BJ (cell line): Measurements from ENCODE around the gene KRTAP4-4. TPM values are rescaled to one million over a fixed set of nuclear protein-coding genes. Genes with fewer than 3 reads are reported as not detected.
A peak's percentile ranks its signal among the peaks of the same experiment; 100 is the strongest.
"Not testable (repeated sequence)": the region's sequence is repeated elsewhere in the genome, so short reads cannot be mapped to it uniquely, and the experiment has no call there.

Experiments used
- CTCF ChIA-PET: fragments of 350-600 bp; formaldehyde crosslinking; extraction: SDS; loops from one replicate; lab custom pipeline; 2021; ENCODE audit warnings: antibody characterized with exemption, inconsistent platforms; lab: Yijun Ruan, JAX
- POLR2A ChIA-PET: fragments of 300-600 bp; sonication (Branson Sonifier 250); formaldehyde crosslinking; extraction: SDS; loops from one replicate; lab custom pipeline; 2021; ENCODE audit warnings: antibody characterized with exemption; lab: Charles Lee
- DNase-seq: peaks from one replicate; pipeline ENCODE4 v3.0.0-alpha.2; 2011; ENCODE audit warnings: low read depth
- H3K27me3 ChIP-seq: 2 replicates; pipeline ENCODE4 v1.6.0; 2011; ENCODE audit warnings: low read length; ENCODE audit not compliant: control insufficient read depth, insufficient read depth
- H3K36me3 ChIP-seq: 2 replicates; pipeline ENCODE4 v1.5.1; 2011; ENCODE audit warnings: low read length; ENCODE audit not compliant: control insufficient read depth, insufficient read depth
- H3K4me3 ChIP-seq: 2 replicates; pipeline ENCODE4 v1.5.1; 2011; ENCODE audit warnings: low read depth, mild to moderate bottlenecking, control low read depth, low read length
- polyA plus RNA-seq: library from polyadenylated mRNA; depleted of rRNA; stranded (reverse); fragments of >200 nt; gene quantifications from 2 replicates; pipeline ENCODE4 v1.2.3, GENCODE V29; 2011
- TF ChIP-seq, protein P1 (sequence below): IDR thresholded peaks from 2 replicates; pipeline ENCODE4 v1.5.1; 2011; ENCODE audit warnings: low read depth, mild to moderate bottlenecking, control low read depth, inconsistent platforms, low read length, moderate library complexity; ENCODE audit not compliant: insufficient read depth

KRTAP4-4 gene
- polyA plus RNA-seq, 1 experiment, result not detected

DNA sequence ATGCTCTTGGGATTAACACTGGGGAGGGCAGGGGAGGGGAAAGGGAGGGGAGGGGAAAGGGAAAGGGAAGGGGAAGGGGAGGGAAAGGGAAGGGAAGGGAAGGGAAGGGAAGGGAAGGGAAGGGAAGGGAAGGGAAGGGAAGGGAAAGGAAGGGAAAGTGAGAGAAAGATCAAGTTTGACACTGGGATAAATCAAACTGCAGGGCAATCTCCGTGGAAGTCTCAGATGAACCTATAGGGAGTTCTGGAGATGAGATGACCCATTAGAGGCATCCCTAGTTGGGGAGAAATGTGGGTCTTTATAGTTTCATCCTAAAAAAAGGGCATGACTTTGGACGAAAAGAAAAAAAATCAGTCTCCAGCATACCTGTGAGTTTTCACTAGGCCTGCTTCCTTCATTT lies 38.8 kb downstream of the KRTAP4-4 start:
- ChIA-PET POLR2A (no interaction called here), CTCF (interaction anchor here (1.2 kb wide), 1 partner anchor 9 kb away, joined by 3 read pairs; no protein-coding TSS in a partner anchor)
- Histone ChIP-seq H3K4me3 (no peak overlapping the region), H3K27me3 (no peaks in the 10 kb centered on the region), H3K36me3 (no peaks in the 10 kb centered on the region)
- no peak for DNase-seq
- TF ChIP-seq, protein P1, sequence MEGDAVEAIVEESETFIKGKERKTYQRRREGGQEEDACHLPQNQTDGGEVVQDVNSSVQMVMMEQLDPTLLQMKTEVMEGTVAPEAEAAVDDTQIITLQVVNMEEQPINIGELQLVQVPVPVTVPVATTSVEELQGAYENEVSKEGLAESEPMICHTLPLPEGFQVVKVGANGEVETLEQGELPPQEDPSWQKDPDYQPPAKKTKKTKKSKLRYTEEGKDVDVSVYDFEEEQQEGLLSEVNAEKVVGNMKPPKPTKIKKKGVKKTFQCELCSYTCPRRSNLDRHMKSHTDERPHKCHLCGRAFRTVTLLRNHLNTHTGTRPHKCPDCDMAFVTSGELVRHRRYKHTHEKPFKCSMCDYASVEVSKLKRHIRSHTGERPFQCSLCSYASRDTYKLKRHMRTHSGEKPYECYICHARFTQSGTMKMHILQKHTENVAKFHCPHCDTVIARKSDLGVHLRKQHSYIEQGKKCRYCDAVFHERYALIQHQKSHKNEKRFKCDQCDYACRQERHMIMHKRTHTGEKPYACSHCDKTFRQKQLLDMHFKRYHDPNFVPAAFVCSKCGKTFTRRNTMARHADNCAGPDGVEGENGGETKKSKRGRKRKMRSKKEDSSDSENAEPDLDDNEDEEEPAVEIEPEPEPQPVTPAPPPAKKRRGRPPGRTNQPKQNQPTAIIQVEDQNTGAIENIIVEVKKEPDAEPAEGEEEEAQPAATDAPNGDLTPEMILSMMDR, result no peak

DNA sequence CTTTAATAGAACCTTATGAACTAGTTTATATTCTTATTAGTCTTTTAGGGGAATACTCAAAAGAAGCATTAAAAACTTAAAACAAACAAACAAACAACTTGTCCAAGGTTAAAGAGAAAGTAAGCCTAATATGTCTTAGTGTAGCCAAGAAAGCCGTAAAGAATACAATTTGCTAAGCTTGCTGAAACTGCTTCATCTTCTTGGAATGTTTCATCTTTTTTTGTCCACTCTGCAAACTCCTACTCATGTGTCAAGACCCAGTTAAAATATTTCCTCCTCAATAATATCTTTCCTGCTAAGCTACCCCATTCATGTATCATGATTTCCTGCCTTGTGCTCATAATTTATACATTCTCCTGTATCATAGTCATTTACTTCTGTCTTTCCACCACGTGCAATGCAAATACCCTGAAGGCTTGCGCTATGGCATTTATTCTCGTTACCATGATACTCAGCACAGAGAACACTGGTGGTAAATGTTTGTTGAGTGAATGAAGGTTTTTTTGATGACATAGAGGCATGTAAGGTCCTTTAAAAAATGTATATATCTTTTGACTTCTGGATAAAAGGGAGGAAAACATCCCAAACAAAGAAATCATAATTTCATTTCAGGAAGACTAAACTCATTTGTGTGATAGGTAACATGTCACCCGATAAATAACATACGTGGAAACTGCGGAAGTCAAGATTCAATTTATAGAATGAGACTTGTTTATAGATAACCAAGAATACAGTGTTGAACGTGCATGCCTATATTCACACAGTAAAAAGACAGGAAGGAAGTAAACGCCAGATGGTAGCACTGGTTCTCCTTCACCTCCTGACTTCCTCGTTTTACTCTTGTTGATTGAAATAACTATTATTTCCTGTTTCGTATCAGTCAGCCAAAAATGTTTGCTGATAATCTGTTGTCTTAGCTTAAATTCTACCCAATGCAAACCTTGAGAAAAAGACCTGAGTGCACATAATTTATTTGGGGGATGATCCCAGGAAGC lies 40.6 kb downstream of the KRTAP4-4 start:
- POLR2A ChIA-PET, H3K36me3 ChIP-seq, CTCF ChIA-PET, H3K4me3 ChIP-seq, H3K27me3 ChIP-seq, DNase-seq: not testable (repeated sequence)

DNA sequence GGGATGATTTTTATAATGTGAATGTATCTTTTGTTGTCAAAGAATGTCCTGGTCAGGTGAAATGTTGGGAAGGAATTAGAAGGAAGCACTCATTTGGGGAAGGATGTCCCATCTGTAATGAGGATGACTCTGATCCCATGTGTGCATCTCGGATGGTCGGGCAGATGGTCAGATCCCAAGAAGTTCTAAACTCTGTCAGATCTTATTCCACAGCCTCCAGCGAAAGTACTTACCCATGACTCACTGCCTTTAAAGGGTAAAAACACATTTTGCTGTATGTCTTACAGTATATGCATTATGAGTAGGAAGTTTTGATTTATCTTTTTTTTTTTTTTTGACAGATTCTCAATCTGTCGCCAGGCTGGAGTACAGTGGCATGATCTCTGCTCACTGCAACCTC lies 41.8 kb downstream of the KRTAP4-4 start:
- CTCF ChIA-PET, result no interaction called here
- Histone ChIP-seq H3K4me3 (no peak overlapping the region), H3K36me3 (peaks cover 4% of the 10 kb centered on the region), H3K27me3 (no peaks in the 10 kb centered on the region)
- POLR2A ChIA-PET, result no interaction called here
- TF ChIP-seq, protein P1, result no peak
- DNase-seq, result no peak

DNA sequence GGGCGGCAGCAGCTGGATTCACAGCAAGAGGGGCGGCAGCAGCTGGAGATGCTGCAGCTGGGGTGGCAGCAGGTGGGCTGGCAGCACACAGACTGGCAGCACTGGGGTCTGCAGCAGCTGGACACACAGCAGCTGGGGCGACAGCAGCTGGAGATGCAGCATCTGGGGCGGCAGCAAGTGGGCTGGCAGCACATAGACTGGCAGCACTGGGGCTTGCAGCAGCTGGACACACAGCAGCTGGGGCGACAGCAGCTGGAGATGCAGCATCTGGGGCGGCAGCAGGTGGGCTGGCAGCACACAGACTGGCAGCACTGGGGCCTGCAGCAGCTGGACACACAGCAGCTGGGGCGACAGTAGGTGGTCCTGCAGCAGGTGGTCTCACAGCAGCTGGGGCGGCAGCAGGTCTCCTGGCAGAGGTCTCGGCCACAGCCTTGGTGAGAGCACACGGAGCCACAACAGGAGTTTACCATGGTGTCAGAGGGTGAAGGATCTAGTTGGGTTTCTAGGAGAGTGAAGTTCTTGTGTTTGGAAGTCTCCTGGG lies 42.6 kb downstream of the KRTAP4-4 start, which contains the start of gene KRTAP4-11:
Gene KRTAP4-11, minus strand, starts transcription at position 528 of the 541 bp plus-strand sequence. Its CDS starts 58 bp downstream, at position 470.
- H3K4me3 ChIP-seq, H3K36me3 ChIP-seq, CTCF ChIA-PET, DNase-seq, H3K27me3 ChIP-seq, POLR2A ChIA-PET: not testable (repeated sequence)

DNA sequence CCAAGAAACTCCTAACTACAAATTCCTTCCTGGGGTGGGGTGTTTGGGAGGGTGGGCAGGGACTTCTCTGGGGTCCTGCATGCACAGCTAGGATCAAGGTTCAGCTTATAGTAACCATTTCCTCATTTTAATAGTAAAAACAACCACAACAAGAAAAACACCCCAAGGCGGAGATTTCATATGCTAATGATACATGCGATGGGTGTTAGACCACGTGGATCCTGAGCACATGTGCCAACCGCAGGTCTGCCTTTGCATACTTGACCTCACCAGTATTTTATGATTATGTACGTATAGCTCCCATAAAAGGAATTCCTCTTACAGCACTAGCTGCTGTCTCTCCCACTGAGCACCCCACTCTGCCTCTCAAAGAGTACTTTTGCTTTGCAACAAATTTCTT lies 44.3 kb downstream of the KRTAP4-4 start:
- Histone ChIP-seq H3K4me3 (no peak overlapping the region), H3K27me3 (no peaks in the 10 kb centered on the region), H3K36me3 (peaks cover 4% of the 10 kb centered on the region)
- TF ChIP-seq, protein P1, result no peak
- CTCF ChIA-PET, result interaction anchor here (1.0 kb wide), 1 partner anchor 10 kb away, joined by 3 read pairs; no protein-coding TSS in a partner anchor
- POLR2A ChIA-PET, result no interaction called here
- DNase-seq, result no peak

DNA sequence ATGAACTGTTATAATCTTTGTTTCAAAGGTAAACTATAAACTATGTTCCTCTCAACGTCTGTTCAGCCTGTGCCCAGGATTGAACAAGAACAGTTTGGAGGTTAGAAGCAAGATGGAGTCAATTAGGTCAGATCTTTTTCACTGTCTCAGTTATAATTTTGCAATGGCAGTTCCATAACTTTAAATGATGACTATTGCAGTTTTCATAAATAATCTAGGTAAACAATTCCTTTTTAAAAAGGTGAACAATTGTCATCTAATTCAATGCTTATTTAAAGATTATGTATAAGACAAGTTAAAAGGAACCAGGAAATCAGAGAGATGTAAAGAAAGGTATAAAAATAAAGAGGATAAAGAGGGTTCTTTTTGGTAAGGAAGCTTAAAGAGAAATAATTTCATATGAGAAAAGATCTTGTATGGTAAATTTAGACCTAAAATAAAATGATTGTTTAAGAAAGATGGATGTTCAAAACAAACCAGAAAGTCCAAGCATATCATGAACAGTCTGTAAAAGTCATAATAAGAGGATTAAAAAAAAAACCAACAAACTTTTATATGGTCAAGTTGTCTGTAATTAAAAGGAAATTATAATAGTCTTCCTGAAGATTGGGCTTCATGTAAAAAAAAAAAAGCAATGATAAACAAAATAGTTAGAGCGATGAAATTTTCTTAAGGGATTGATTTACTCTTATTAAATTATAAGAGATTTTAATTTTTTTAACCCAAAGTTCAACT lies 49.2 kb downstream of the KRTAP4-4 start:
- DNase-seq, result no peak
- H3K27me3 ChIP-seq, result no peaks in the 10 kb centered on the region
- peaks cover 4% of the 10 kb centered on the region for H3K36me3 ChIP-seq
- POLR2A ChIA-PET, result no interaction called here
- TF ChIP-seq, protein P1, result no peak
- CTCF ChIA-PET, result interaction anchor here (1.1 kb wide), 1 partner anchor 35 kb away, joined by 3 read pairs; no protein-coding TSS in a partner anchor
- H3K4me3 ChIP-seq, result peak overlapping the region; percentile 5; the same call in 1 of the 2 replicates
